Endodermal cell (in vitro differentiated cells): ENCODE measurements around the gene STON2. TPM values are rescaled to one million over a fixed set of nuclear protein-coding genes. Genes with fewer than 3 reads are reported as not detected.

Source experiments
- DNase-seq: peaks from one replicate; pipeline ENCODE4 v3.0.0-alpha.2; 2017
- H3K27ac ChIP-seq: 2 replicates; pipeline ENCODE4 v1.5.1; 2013; ENCODE audit warnings: mild to moderate bottlenecking, low read depth, low read length, moderate library complexity
- H3K27me3 ChIP-seq: 2 replicates; pipeline ENCODE4 v1.6.1; 2013; ENCODE audit warnings: mild to moderate bottlenecking, low read length, moderate library complexity; ENCODE audit not compliant: insufficient read depth, control insufficient read depth, poor library complexity, severe bottlenecking
- H3K36me3 ChIP-seq: 2 replicates; pipeline ENCODE4 v1.7.0; 2013; ENCODE audit warnings: mild to moderate bottlenecking, low read length, moderate library complexity; ENCODE audit not compliant: control insufficient read depth, insufficient read depth
- H3K4me1 ChIP-seq: one replicate; pipeline ENCODE4 v1.7.0; 2013; ENCODE audit warnings: low read length; ENCODE audit not compliant: control insufficient read depth, insufficient read depth
- H3K4me3 ChIP-seq: 2 replicates; pipeline ENCODE4 v1.5.1; 2013; ENCODE audit warnings: mild to moderate bottlenecking, low read length, moderate library complexity
- H3K9ac ChIP-seq: 2 replicates; pipeline ENCODE4 v1.6.1; 2013; ENCODE audit warnings: mild to moderate bottlenecking, low read length, moderate library complexity; ENCODE audit not compliant: poor library complexity, severe bottlenecking; ENCODE audit errors: extremely low read depth
- H3K9me3 ChIP-seq: 2 replicates; pipeline ENCODE4 v1.6.1; 2013; ENCODE audit warnings: mild to moderate bottlenecking, low read length, moderate library complexity; ENCODE audit not compliant: control insufficient read depth
- H3K27ac Mint-ChIP-seq: 2 replicates; pipeline ENCODE4 v1.8.0; 2020; ENCODE audit warnings: mixed read lengths
- H3K27me3 Mint-ChIP-seq: 2 replicates; pipeline ENCODE4 v1.8.0; 2021; ENCODE audit warnings: mild to moderate bottlenecking, mixed read lengths; ENCODE audit not compliant: insufficient read depth
- H3K36me3 Mint-ChIP-seq: 2 replicates; pipeline ENCODE4 v1.8.0; 2020; ENCODE audit warnings: low read depth, mixed read lengths
- H3K4me1 Mint-ChIP-seq: 2 replicates; pipeline ENCODE4 v1.8.0; 2020; ENCODE audit warnings: mixed read lengths
- H3K4me3 Mint-ChIP-seq: 2 replicates; pipeline ENCODE4 v1.8.0; 2020; ENCODE audit warnings: mild to moderate bottlenecking, moderate library complexity, mixed read lengths
- H3K9me3 Mint-ChIP-seq: 2 replicates; pipeline ENCODE4 v1.8.0; 2020; ENCODE audit warnings: mild to moderate bottlenecking, mixed read lengths
- WGBS, 2 experiments: methylation state at CpG; one replicate each; pipeline versions ENCODE4 v1.1.5 to v1.1.7; 2013; ENCODE audit warnings: missing lambda C conversion rate in 2 of 2, mixed read lengths in 1 of 2; ENCODE audit not compliant: insufficient coverage in 1 of 2, insufficient read length in 1 of 2; 5-methylcytosine and 5-hydroxymethylcytosine counted together
- long read RNA-seq, 4 experiments: library from polyadenylated mRNA in 2 of 4; library from RNA in 1 of 4; library from capped mRNA in 1 of 4; stranded (forward) in 3 of 4; unstranded in 1 of 4; transcript quantifications; one replicate each; pipeline ENCODE4 v2.0.0, GENCODE V29; 2020 to 2021; ENCODE audit warnings: inconsistent platforms in 1 of 4
- polyA plus RNA-seq, 2 experiments: library from polyadenylated mRNA; stranded (reverse); fragments of 50-300 nt; gene quantifications; one replicate each; pipeline ENCODE4 v1.2.3, GENCODE V29; 2013
- total RNA-seq, 2 donors: library from RNA; stranded (reverse); fragmentation: NEBNext Ultra II Directional in 1 of 2; extraction: Animal tissue kit (Norgen Biotek cat#: 25700) in 1 of 2; gene quantifications; 2 replicates in 1 of 2; 3 replicates in 1 of 2; pipeline ENCODE4 v1.2.1, GENCODE V29; 2021
- TF ChIP-seq, protein P1 (sequence below): fragments of 200-600 bp; sonication (generic); conservative IDR thresholded peaks from 2 replicates; pipeline ENCODE4 v1.5.0; 2021; ENCODE audit warnings: antibody characterized with exemption, mild to moderate bottlenecking

Gene STON2, protein sequence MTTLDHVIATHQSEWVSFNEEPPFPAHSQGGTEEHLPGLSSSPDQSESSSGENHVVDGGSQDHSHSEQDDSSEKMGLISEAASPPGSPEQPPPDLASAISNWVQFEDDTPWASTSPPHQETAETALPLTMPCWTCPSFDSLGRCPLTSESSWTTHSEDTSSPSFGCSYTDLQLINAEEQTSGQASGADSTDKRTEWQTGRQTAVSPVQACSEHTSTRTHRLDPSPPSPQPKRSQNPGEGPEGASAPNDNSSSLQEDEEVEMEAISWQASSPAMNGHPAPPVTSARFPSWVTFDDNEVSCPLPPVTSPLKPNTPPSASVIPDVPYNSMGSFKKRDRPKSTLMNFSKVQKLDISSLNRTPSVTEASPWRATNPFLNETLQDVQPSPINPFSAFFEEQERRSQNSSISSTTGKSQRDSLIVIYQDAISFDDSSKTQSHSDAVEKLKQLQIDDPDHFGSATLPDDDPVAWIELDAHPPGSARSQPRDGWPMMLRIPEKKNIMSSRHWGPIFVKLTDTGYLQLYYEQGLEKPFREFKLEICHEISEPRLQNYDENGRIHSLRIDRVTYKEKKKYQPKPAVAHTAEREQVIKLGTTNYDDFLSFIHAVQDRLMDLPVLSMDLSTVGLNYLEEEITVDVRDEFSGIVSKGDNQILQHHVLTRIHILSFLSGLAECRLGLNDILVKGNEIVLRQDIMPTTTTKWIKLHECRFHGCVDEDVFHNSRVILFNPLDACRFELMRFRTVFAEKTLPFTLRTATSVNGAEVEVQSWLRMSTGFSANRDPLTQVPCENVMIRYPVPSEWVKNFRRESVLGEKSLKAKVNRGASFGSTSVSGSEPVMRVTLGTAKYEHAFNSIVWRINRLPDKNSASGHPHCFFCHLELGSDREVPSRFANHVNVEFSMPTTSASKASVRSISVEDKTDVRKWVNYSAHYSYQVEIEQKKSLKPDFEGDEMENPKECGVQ
- 10 to 100 TPM; 37.2 to 43.9 TPM for total RNA-seq
- 19.2 TPM for polyA plus RNA-seq (2013, experiment 1 of 2)
- 22.6 TPM for polyA plus RNA-seq (2013, experiment 2 of 2)
- long read RNA-seq, experiment 1, partial matches to known transcripts = 0 of 5 reads
- long read RNA-seq, experiment 1, other reads (novel, unspliced or antisense) = 5 of 5 reads
- long read RNA-seq, experiment 2, partial matches to known transcripts = 2 of 12 reads
- long read RNA-seq, experiment 2, other reads (novel, unspliced or antisense) = 10 of 12 reads
- long read RNA-seq, experiment 3, partial matches to known transcripts = 24 of 37 reads
- long read RNA-seq, experiment 3, other reads (novel, unspliced or antisense) = 11 of 37 reads
- long read RNA-seq, experiment 4, partial matches to known transcripts = 1 of 3 reads
- long read RNA-seq, experiment 4, other reads (novel, unspliced or antisense) = 1 of 3 reads

DNA sequence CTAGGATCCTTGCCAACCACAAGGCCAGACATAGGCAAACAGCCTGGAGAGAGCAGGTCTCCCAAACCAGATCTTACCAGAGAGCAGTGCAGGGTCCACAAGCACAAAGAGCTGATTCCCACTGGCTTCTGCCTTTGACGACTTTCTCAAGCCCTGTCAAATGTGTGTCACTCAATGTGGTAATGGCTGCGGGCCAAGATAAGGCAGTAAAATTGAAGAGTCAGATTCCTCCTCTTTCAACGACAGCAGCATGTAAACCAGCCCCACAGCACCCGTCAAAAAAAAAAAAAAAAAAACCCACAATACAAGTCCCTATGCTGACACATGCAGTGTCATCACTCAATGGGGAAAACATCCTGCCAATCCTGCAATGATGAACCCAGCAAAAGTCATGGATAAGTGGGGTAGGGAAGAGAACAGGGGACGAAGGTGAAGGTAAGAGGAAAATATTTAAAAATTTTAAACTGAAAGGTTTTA lies at the start of gene STON2:
Gene STON2 (minus strand): TSS at position 123 of the 477 bp plus-strand sequence. CDS start 1,942 bp downstream, outside the sequence.
- H3K4me3 ChIP-seq = no peak within 1 kb of the TSS
- H3K27ac ChIP-seq = no peak within 1 kb of the TSS
- no peaks in the 10 kb centered on the region for H3K36me3 ChIP-seq
- H3K9me3 ChIP-seq = no peaks in the 10 kb centered on the region
- no peaks in the 10 kb centered on the region for H3K27me3 ChIP-seq
- no peak within 1 kb of the TSS for H3K27ac Mint-ChIP-seq
- DNase-seq = no peak
- H3K9ac ChIP-seq = no peak within 1 kb of the TSS
- peaks cover 22% of the 10 kb centered on the region for H3K36me3 Mint-ChIP-seq
- 76 to 83% methylated on average over 2 to 5 of the region's 5 CpGs for WGBS, 2 experiments
- H3K4me3 Mint-ChIP-seq = no peak within 1 kb of the TSS
- no peaks in the 10 kb centered on the region for H3K27me3 Mint-ChIP-seq
- H3K9me3 Mint-ChIP-seq = no peaks in the 10 kb centered on the region
- H3K4me1 ChIP-seq = no peaks in the 10 kb centered on the region
- TF ChIP-seq, protein P1, sequence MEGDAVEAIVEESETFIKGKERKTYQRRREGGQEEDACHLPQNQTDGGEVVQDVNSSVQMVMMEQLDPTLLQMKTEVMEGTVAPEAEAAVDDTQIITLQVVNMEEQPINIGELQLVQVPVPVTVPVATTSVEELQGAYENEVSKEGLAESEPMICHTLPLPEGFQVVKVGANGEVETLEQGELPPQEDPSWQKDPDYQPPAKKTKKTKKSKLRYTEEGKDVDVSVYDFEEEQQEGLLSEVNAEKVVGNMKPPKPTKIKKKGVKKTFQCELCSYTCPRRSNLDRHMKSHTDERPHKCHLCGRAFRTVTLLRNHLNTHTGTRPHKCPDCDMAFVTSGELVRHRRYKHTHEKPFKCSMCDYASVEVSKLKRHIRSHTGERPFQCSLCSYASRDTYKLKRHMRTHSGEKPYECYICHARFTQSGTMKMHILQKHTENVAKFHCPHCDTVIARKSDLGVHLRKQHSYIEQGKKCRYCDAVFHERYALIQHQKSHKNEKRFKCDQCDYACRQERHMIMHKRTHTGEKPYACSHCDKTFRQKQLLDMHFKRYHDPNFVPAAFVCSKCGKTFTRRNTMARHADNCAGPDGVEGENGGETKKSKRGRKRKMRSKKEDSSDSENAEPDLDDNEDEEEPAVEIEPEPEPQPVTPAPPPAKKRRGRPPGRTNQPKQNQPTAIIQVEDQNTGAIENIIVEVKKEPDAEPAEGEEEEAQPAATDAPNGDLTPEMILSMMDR = no peak
- H3K4me1 Mint-ChIP-seq = no peaks in the 10 kb centered on the region

DNA sequence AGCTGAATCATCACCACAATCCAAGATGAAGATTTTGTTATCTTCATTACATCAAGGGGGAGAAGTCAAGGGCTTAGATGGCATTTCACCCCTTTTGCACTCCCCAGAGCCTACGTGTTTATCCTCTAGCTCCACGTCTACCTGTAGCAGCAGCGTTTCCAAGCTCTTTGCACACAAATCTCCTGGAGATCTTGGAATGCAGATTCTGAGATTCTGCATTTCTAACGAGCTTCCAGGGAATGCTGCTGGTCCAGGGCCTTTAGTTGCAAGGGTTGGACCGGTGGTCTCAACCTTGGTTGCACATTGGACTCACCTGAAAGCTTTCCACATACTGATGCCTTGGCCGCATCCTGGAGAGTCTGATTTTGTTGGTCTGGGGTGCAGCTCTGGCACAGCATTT lies 49.5 kb upstream of the STON2 start:
- TF ChIP-seq, protein P1 = no peak
- Histone ChIP-seq H3K36me3 (no peaks in the 10 kb centered on the region), H3K9ac (no peak overlapping the region), H3K4me1 (no peaks in the 10 kb centered on the region), H3K27ac (no peak overlapping the region), H3K27me3 (no peaks in the 10 kb centered on the region), H3K9me3 (no peaks in the 10 kb centered on the region), H3K4me3 (no peak overlapping the region)
- Mint-ChIP-seq H3K36me3 (no peaks in the 10 kb centered on the region), H3K4me3 (no peak overlapping the region), H3K27me3 (peaks cover 3% of the 10 kb centered on the region), H3K4me1 (peaks cover 19% of the 10 kb centered on the region), H3K9me3 (no peaks in the 10 kb centered on the region), H3K27ac (no peak overlapping the region)
- whole genome bisulfite sequencing, 2 experiments = 78 to 85% methylated on average over 5 to 6 of the region's 6 CpGs
- no peak for DNase-seq

DNA sequence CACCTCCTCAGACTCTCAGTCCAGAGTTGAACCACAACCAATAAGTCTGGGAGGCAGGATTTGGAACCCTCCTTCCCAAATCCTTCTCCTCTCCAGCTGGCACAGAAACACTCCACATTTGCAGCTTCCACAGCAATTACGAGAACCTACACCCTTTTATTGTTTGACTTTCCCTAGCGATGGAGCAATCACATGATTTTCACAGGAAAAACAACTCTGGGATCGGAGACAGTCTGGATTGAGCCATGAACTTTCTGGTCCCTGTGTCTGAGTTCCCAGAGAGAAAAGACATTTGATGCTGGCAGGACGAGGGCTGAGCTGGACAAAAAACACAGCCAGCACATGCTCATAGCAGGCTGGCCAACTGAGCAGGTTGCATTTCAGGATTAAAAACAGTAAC lies 49.0 kb upstream of the STON2 start:
- H3K4me1 Mint-ChIP-seq = peaks cover 19% of the 10 kb centered on the region
- TF ChIP-seq, protein P1 = no peak
- no peak overlapping the region for H3K27ac Mint-ChIP-seq
- H3K27me3 Mint-ChIP-seq = peaks cover 3% of the 10 kb centered on the region
- Histone ChIP-seq H3K4me1 (no peaks in the 10 kb centered on the region), H3K9me3 (no peaks in the 10 kb centered on the region), H3K9ac (no peak overlapping the region), H3K4me3 (no peak overlapping the region), H3K27ac (no peak overlapping the region), H3K27me3 (no peaks in the 10 kb centered on the region), H3K36me3 (no peaks in the 10 kb centered on the region)
- no peak overlapping the region for H3K4me3 Mint-ChIP-seq
- 92 to 96% methylated on average over 3 to 4 of the region's 4 CpGs for WGBS, 2 experiments
- H3K9me3 Mint-ChIP-seq = peaks cover 2% of the 10 kb centered on the region
- no peaks in the 10 kb centered on the region for H3K36me3 Mint-ChIP-seq
- no peak for DNase-seq
